ENCODE data around the gene PTPRN2. TPM values are rescaled to one million over a fixed set of nuclear protein-coding genes. Genes with fewer than 3 reads are reported as not detected.

The PTPRN2 gene
- total and polyA plus RNA-seq, 2 of the 13 experiments (the other 11 are each of a cell fraction or from before 2014, with no cell fraction given), result 2.5 to 24.2 TPM

GRCh38 chr7:158188676-158189075, 398.9 kb downstream of the PTPRN2 start:
- H3K36me3 ChIP-seq (replicated peaks in 1 of 2; ENCODE audit: control insufficient read depth in 1 of 2, insufficient read depth in 2 of 2, low read length in 2 of 2), result no peaks in the 10 kb centered on the region; a peak in 1 of 5 replicates
- H3K9me3 ChIP-seq (ENCODE audit: low read length), result no peaks in the 10 kb centered on the region
- no peak overlapping the region for H3K4me2 ChIP-seq (ENCODE audit: low read depth, low read length)
- ATAC-seq, result no peak
- H3K4me1 ChIP-seq (ENCODE audit: insufficient read depth, low read length), result no peaks in the 10 kb centered on the region
- no peak overlapping the region for H3K4me3 ChIP-seq (replicated peaks in 1 of 3; ENCODE audit: insufficient read depth in 1 of 3, low read depth in 2 of 3, low read length in 3 of 3)
- no peak overlapping the region for H2AFZ ChIP-seq (ENCODE audit: low read length)
- no TSS peak for BruUV-seq (replicated peaks)
- no peak overlapping the region for H3K9ac ChIP-seq (ENCODE audit: insufficient read depth, low read depth, low read length)
- no peaks in the 10 kb centered on the region for H3K27me3 ChIP-seq (ENCODE audit: control insufficient read depth in 1 of 2, insufficient read depth in 2 of 2, low read length in 2 of 2)
- ChIA-PET POLR2A (no interaction called here), CTCF (ENCODE audit: low intra/inter-chr PET ratio, low total read pairs) (no interaction called here)
- peaks cover 4% of the 10 kb centered on the region; the same call in 1 of the 2 replicates for H4K20me1 ChIP-seq (ENCODE audit: insufficient read depth, low read length)
- no peaks in the 10 kb centered on the region for H3K79me2 ChIP-seq (ENCODE audit: insufficient read depth, low read length)
- WGBS (ENCODE audit: low lambda C conversion rate), result 89% methylated on average over 12 of the region's 15 CpGs
- no peak for DNase-seq (ENCODE audit: low spot score)
- TF ChIP-seq XRCC5 (optimal IDR thresholded peaks at IDR 0.05; ENCODE audit: low read length), result no peak
- TF ChIP-seq TCF7L2 (IDR thresholded peaks at IDR 0.05; ENCODE audit: low read depth, low read length), result no peak
- TF ChIP-seq FUBP1 (CRISPR knock-in tag; IDR thresholded peaks at IDR 0.05; ENCODE audit: borderline replicate concordance), result no peak
- no peak for TF ChIP-seq RAD21 (CRISPR knock-in tag; IDR thresholded peaks at IDR 0.05)
- TF ChIP-seq ZNF816 (CRISPR knock-in tag; IDR thresholded peaks at IDR 0.05; ENCODE audit: borderline replicate concordance), result no peak
- in situ Hi-C loops (cut with HindIII; ENCODE audit: extremely low pct_ligation_motif_present, low pct_unique_long_range_greater_than_20kb) (no loop called here), intact Hi-C loops (cut with micrococcal nuclease; ENCODE audit: unreplicated experiment) (no loop called here)
- H3K27ac ChIP-seq (ENCODE audit: extremely low read length, insufficient read depth, low read length), result no peak overlapping the region
- FAIRE-seq, result no peak

- no peak overlapping the region for H2AFZ ChIP-seq (ENCODE audit: low read length)
- no peaks in the 10 kb centered on the region; a peak in 1 of 5 replicates for H3K36me3 ChIP-seq (replicated peaks in 1 of 2; ENCODE audit: control insufficient read depth in 1 of 2, insufficient read depth in 2 of 2, low read length in 2 of 2)
- H3K27ac ChIP-seq (ENCODE audit: extremely low read length, insufficient read depth, low read length), result no peak overlapping the region
- peaks cover under 1% of the 10 kb centered on the region; the same call in 1 of the 2 replicates for H4K20me1 ChIP-seq (ENCODE audit: insufficient read depth, low read length)
- no peaks in the 10 kb centered on the region for H3K9me3 ChIP-seq (ENCODE audit: low read length)
- WGBS (ENCODE audit: low lambda C conversion rate), result 65% methylated on average over 5 of the region's 7 CpGs
- H3K4me3 ChIP-seq (replicated peaks in 1 of 3; ENCODE audit: insufficient read depth in 1 of 3, low read depth in 2 of 3, low read length in 3 of 3), result no peak overlapping the region
- H3K27me3 ChIP-seq (ENCODE audit: control insufficient read depth in 1 of 2, insufficient read depth in 2 of 2, low read length in 2 of 2), result no peaks in the 10 kb centered on the region
- in situ Hi-C loops (cut with HindIII; ENCODE audit: extremely low pct_ligation_motif_present, low pct_unique_long_range_greater_than_20kb) (no loop called here), intact Hi-C loops (cut with micrococcal nuclease; ENCODE audit: unreplicated experiment) (no loop called here)
- DNase-seq (ENCODE audit: low spot score) (no peak), ATAC-seq (no peak), FAIRE-seq (no peak)
- H3K4me1 ChIP-seq (ENCODE audit: insufficient read depth, low read length), result no peaks in the 10 kb centered on the region
- ChIA-PET POLR2A (no interaction called here), CTCF (ENCODE audit: low intra/inter-chr PET ratio, low total read pairs) (no interaction called here)
- H3K9ac ChIP-seq (ENCODE audit: insufficient read depth, low read depth, low read length), result no peak overlapping the region
- H3K4me2 ChIP-seq (ENCODE audit: low read depth, low read length), result no peak overlapping the region
- no TSS peak for BruUV-seq (replicated peaks)
- no peaks in the 10 kb centered on the region for H3K79me2 ChIP-seq (ENCODE audit: insufficient read depth, low read length)
- TF ChIP-seq POLR2A (IDR thresholded peaks at IDR 0.05; ENCODE audit: insufficient read depth in 1 of 2, low read depth in 2 of 2, low read length in 2 of 2) (no peak), ZNF530 (CRISPR knock-in tag; IDR thresholded peaks at IDR 0.05; ENCODE audit: low read depth) (no peak), SUZ12 (IDR thresholded peaks at IDR 0.05; ENCODE audit: low read depth, low read length) (no peak), GRHL1 (CRISPR knock-in tag; conservative IDR thresholded peaks at IDR 0.05) (no peak), ZBTB3 (CRISPR knock-in tag; IDR thresholded peaks at IDR 0.05; ENCODE audit: borderline replicate concordance, low read depth) (no peak), STAT5B (CRISPR knock-in tag; IDR thresholded peaks at IDR 0.05) (no peak), PLRG1 (conservative IDR thresholded peaks at IDR 0.05) (no peak), MED1 (CRISPR knock-in tag; IDR thresholded peaks at IDR 0.05) (no peak), ZNF513 (CRISPR knock-in tag; conservative IDR thresholded peaks at IDR 0.05) (no peak), KMT2A (CRISPR knock-in tag; IDR thresholded peaks at IDR 0.05) (no peak), FOXK2 (IDR thresholded peaks at IDR 0.05) (no peak), ZNF569 (CRISPR knock-in tag; IDR thresholded peaks at IDR 0.05; ENCODE audit: borderline replicate concordance) (no peak)
Measured at GRCh38 chr7:158187694-158187994, 400.0 kb downstream of the PTPRN2 start.
